PC-9 (cell line): Measurements from ENCODE around the gene DPY30. TPM values are rescaled to one million over a fixed set of nuclear protein-coding genes. Genes with fewer than 3 reads are reported as not detected.

ENCODE experiments used
- BruUV-seq: library from RNA; stranded (reverse); fragments of 400-500 nt; replicated peaks from 2 replicates; lab custom pipeline; 2021; lab: Mats Ljungman, UMichigan
- CTCF ChIA-PET: fragments of 300-600 bp; sonication (Branson Sonifier 250); formaldehyde crosslinking; loops from one replicate; lab custom pipeline; 2022; ENCODE audit warnings: antibody characterized with exemption; lab: Charles Lee
- POLR2A ChIA-PET: fragments of 300-600 bp; sonication (Branson Sonifier 250); formaldehyde crosslinking; loops from one replicate; lab custom pipeline; 2022; ENCODE audit warnings: antibody characterized with exemption; ENCODE audit not compliant: unreplicated experiment; lab: Charles Lee
- DNase-seq, 2 experiments: peaks; one replicate each; pipeline versions ENCODE4 v3.0.0 to v3.0.0-alpha.2; 2015 to 2022; ENCODE audit warnings: mixed read lengths in 1 of 2
- H2AFZ ChIP-seq: fragments of 200-600 bp; sonication (generic); 2 replicates; pipeline ENCODE4 v1.8.1; 2017; ENCODE audit warnings: antibody characterized with exemption
- H3F3A ChIP-seq: fragments of 200-600 bp; sonication (generic); 2 replicates; pipeline ENCODE4 v1.8.1; 2017; ENCODE audit warnings: antibody characterized with exemption, mild to moderate bottlenecking, low read depth; ENCODE audit not compliant: insufficient read depth
- H3K27ac ChIP-seq: fragments of 200-600 bp; sonication (generic); 2 replicates; pipeline ENCODE4 v1.6.1; 2016; ENCODE audit warnings: mixed run types
- H3K27me3 ChIP-seq: fragments of 200-600 bp; sonication (generic); 2 replicates; pipeline ENCODE4 v1.6.1; 2016; ENCODE audit warnings: low read depth, mixed run types; ENCODE audit not compliant: insufficient read depth
- H3K36me3 ChIP-seq: fragments of 200-600 bp; sonication (generic); 2 replicates; pipeline ENCODE4 v1.6.1; 2016; ENCODE audit warnings: low read depth, mixed run types
- H3K4me1 ChIP-seq: fragments of 200-600 bp; sonication (generic); replicated peaks from 2 replicates; pipeline ENCODE4 v1.6.1; 2016; ENCODE audit warnings: mixed run types; ENCODE audit not compliant: insufficient read depth
- H3K4me2 ChIP-seq: fragments of 200-600 bp; sonication (generic); 2 replicates; pipeline ENCODE4 v1.6.1; 2017; ENCODE audit warnings: mixed run types
- H3K4me3 ChIP-seq: fragments of 200-600 bp; sonication (generic); 2 replicates; pipeline ENCODE4 v1.6.1; 2016; ENCODE audit warnings: mixed run types
- H3K79me2 ChIP-seq: fragments of 200-600 bp; sonication (generic); 2 replicates; pipeline ENCODE4 v1.6.1; 2017; ENCODE audit warnings: low read depth, mixed run types
- H3K9me2 ChIP-seq: fragments of 200-600 bp; sonication (generic); 2 replicates; pipeline ENCODE4 v1.8.1; 2017; ENCODE audit warnings: mild to moderate bottlenecking; ENCODE audit not compliant: insufficient read depth
- H3K9me3 ChIP-seq: fragments of 200-600 bp; sonication (generic); 2 replicates; pipeline ENCODE4 v1.8.1; 2016; ENCODE audit warnings: low read depth; ENCODE audit not compliant: insufficient read depth
- H4K20me1 ChIP-seq: fragments of 200-600 bp; sonication (generic); 2 replicates; pipeline ENCODE4 v1.8.1; 2017; ENCODE audit not compliant: insufficient read depth
- CTCF ChIP-seq: fragments of 200-600 bp; sonication (generic); conservative IDR thresholded peaks from 2 replicates; pipeline ENCODE4 v1.6.1; 2017; ENCODE audit warnings: mixed run types, antibody characterized with exemption, mild to moderate bottlenecking, moderate library complexity
- EZH2 ChIP-seq: fragments of 200-600 bp; sonication (generic); IDR thresholded peaks from 2 replicates; pipeline ENCODE4 v1.8.0; 2017; ENCODE audit warnings: antibody characterized with exemption, low read depth
- intact Hi-C: fragments of 100-400 bp; cut with micrococcal nuclease; formaldehyde crosslinking; loops from one replicate; pipeline ENCODE4 v1.10.0; 2022; ENCODE audit not compliant: unreplicated experiment
- total RNA-seq: library from RNA; stranded (reverse); gene quantifications from 2 replicates; pipeline ENCODE4 v1.2.3, GENCODE V29; 2021

DPY30 gene
- total RNA-seq, 1 experiment from 2014 or later = 109 TPM

- Histone ChIP-seq H3K9me2 (no peaks in the 10 kb centered on the region), H3F3A (0 out of 2 replicates have a peak, but pooled peaks cover 7% of the 10 kb centered on the region), H3K27me3 (no peaks in the 10 kb centered on the region), H3K9me3 (no peaks in the 10 kb centered on the region), H3K4me1 (peaks cover 13% of the 10 kb centered on the region), H3K4me2 (no peak overlapping the region), H4K20me1 (peaks cover 6% of the 10 kb centered on the region; the same call in 1 of the 2 replicates), H2AFZ (no peak overlapping the region), H3K27ac (no peak overlapping the region), H3K79me2 (peaks cover 95% of the 10 kb centered on the region), H3K36me3 (no peaks in the 10 kb centered on the region), H3K4me3 (no peak overlapping the region)
- no TSS peak for BruUV-seq
- POLR2A ChIA-PET = no interaction called here
- no peak for TF ChIP-seq CTCF
- TF ChIP-seq EZH2 = no peak
- CTCF ChIA-PET = no interaction called here
- intact Hi-C loops = no loop called here
- no peak for DNase-seq
Measured at GRCh38 chr2:31996571-31997150, 42.9 kb downstream of the DPY30 start.

GRCh38 chr2:31992934-31993333, 46.7 kb downstream of the DPY30 start:
- Histone ChIP-seq H3K9me3 (no peaks in the 10 kb centered on the region), H2AFZ (no peak overlapping the region), H3K36me3 (no peaks in the 10 kb centered on the region; the same call in 1 of the 2 replicates), H3K4me3 (no peak overlapping the region), H4K20me1 (peaks cover 11% of the 10 kb centered on the region), H3K4me1 (peaks cover 13% of the 10 kb centered on the region), H3K27me3 (no peaks in the 10 kb centered on the region), H3K9me2 (no peaks in the 10 kb centered on the region), H3K4me2 (no peak overlapping the region), H3F3A (0 out of 2 replicates have a peak, but pooled peaks cover 7% of the 10 kb centered on the region), H3K79me2 (peaks cover 95% of the 10 kb centered on the region), H3K27ac (no peak overlapping the region)
- intact Hi-C loops = no loop called here
- ChIA-PET POLR2A (no interaction called here), CTCF (no interaction called here)
- no peak for DNase-seq
- no TSS peak for BruUV-seq
- TF ChIP-seq CTCF (no peak), EZH2 (no peak)

GRCh38 chr2:31992025-31992579, 47.5 kb downstream of the DPY30 start:
- H3K9me2 ChIP-seq = no peaks in the 10 kb centered on the region
- ChIA-PET CTCF (no interaction called here), POLR2A (interaction anchor here (0.9 kb wide), 1 partner anchor 15 kb away, joined by 4 read pairs; no protein-coding TSS in a partner anchor)
- no peak overlapping the region for H3K4me3 ChIP-seq
- H3K36me3 ChIP-seq = no peaks in the 10 kb centered on the region; the same call in 1 of the 2 replicates
- no TSS peak for BruUV-seq
- H3K4me1 ChIP-seq = peaks cover 7% of the 10 kb centered on the region
- H3K79me2 ChIP-seq = peaks cover 95% of the 10 kb centered on the region
- H3K27me3 ChIP-seq = no peaks in the 10 kb centered on the region
- no peak overlapping the region for H2AFZ ChIP-seq
- 0 out of 2 replicates have a peak, but pooled peaks cover 7% of the 10 kb centered on the region for H3F3A ChIP-seq
- no peak overlapping the region for H3K4me2 ChIP-seq
- H3K27ac ChIP-seq = no peak overlapping the region
- H4K20me1 ChIP-seq = peaks cover 15% of the 10 kb centered on the region
- H3K9me3 ChIP-seq = no peaks in the 10 kb centered on the region
- TF ChIP-seq EZH2 = no peak
- TF ChIP-seq CTCF = no peak
- DNase-seq = peak; percentile 4 to 63
- intact Hi-C loops = no loop called here
